ENCODE data around the gene EBF3. TPM values are rescaled to one million over a fixed set of nuclear protein-coding genes. Genes with fewer than 3 reads are reported as not detected.

Gene EBF3
- total RNA-seq, 1 donor from 2014 or later, result 0.26 TPM

DNA sequence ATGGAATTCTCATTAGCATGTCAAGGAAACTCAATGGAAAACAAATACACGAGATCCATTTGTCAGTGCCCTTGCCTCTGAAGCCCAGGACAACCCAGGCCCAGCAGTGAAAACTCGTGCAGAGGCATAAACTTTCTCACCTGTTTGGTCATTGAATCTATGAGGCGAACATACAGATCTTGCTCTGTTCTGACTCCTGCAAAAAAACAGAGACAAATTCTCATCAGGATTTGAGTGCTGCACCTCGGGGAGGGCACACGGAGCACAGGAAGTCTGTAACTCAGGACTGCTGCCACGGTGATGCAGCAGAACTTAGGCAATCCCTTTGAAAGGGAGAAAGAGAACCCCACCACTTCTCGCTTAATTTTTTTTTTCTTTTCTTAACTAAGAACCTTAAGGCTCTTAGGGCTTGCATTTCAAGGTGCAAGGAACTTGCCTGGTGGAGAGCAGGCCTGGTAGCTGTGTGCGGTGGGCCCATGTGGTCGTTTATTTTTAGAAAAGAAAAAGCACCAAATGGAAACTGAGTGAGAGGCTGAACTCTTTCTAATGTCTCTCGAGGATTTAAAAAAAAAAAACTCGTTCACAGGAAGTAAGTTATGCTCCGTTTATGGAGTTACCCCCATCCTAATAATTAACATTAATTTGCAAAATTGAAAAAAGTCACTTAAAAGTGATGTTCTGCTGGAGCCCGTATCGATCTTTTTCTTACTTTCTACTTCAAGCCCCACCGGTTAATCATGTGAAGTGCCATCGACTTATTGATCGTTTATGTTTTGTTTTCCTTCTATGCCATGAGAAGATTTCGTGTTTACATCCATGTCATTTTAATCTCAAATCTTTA is 1.8 kb downstream of the EBF3 start:
- Histone ChIP-seq H3K4me3 (ENCODE audit: low read depth, low read length) (no peak overlapping the region), H3K36me3 (ENCODE audit: control insufficient read depth, insufficient read depth, low read length) (no peaks in the 10 kb centered on the region), H3K27me3 (ENCODE audit: control insufficient read depth, insufficient read depth, low read length) (peaks cover 55% of the 10 kb centered on the region)
- no peak for FAIRE-seq
- TF ChIP-seq CTCF (IDR thresholded peaks at IDR 0.05; ENCODE audit: insufficient read depth, low read length, severe bottlenecking), result no peak
- DNase-seq (ENCODE audit: low read depth), result no peak

- FAIRE-seq (no peak), DNase-seq (ENCODE audit: low read depth) (no peak)
- no peaks in the 10 kb centered on the region for H3K36me3 ChIP-seq (ENCODE audit: control insufficient read depth, insufficient read depth, low read length)
- H3K4me3 ChIP-seq (ENCODE audit: low read depth, low read length), result no peak overlapping the region
- peaks cover 51% of the 10 kb centered on the region for H3K27me3 ChIP-seq (ENCODE audit: control insufficient read depth, insufficient read depth, low read length)
- no peak for TF ChIP-seq CTCF (IDR thresholded peaks at IDR 0.05; ENCODE audit: insufficient read depth, low read length, severe bottlenecking)
These were observed 2.8 kb downstream of the EBF3 start for GRCh38 chr10:129961157-129961701.

DNA sequence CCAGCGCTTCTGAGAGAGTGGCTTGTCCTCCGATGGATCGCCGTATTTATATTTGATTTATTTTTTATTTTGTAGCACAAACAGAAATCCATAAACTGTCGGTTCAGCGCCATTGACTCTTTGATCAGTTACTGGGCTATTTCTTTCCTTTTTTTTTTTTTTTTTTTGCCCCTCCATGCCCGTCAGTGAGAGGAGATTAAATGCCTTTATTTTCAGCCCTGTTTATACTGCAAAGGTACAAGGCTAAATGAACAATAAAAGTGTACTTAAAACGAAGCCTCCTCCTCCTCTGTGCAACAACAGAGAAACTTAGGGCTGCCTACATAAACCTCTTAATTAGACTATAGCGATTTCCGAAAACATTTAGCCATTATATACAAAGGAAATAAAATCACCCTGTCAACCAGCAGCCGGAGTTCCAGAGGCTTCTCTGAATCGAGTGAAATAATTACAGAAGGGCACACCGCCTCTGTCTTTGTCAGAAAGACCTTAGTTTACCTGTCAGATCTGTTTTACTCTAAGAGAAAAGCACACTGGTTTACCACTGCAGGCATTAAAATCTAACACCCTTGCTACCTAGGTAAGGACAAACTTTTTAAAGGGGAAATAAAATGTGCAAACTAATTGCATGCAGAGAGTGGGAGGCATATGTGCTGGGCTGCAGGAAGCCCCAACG is 3.5 kb downstream of the EBF3 start:
- DNase-seq (ENCODE audit: low read depth) (no peak), FAIRE-seq (no peak)
- peaks cover 46% of the 10 kb centered on the region for H3K27me3 ChIP-seq (ENCODE audit: control insufficient read depth, insufficient read depth, low read length)
- H3K36me3 ChIP-seq (ENCODE audit: control insufficient read depth, insufficient read depth, low read length), result no peaks in the 10 kb centered on the region
- no peak overlapping the region for H3K4me3 ChIP-seq (ENCODE audit: low read depth, low read length)
- no peak for TF ChIP-seq CTCF (IDR thresholded peaks at IDR 0.05; ENCODE audit: insufficient read depth, low read length, severe bottlenecking)

- FAIRE-seq (no peak), DNase-seq (ENCODE audit: low read depth) (no peak)
- no peak for TF ChIP-seq CTCF (IDR thresholded peaks at IDR 0.05; ENCODE audit: insufficient read depth, low read length, severe bottlenecking)
- peaks cover 41% of the 10 kb centered on the region for H3K27me3 ChIP-seq (ENCODE audit: control insufficient read depth, insufficient read depth, low read length)
- H3K4me3 ChIP-seq (ENCODE audit: low read depth, low read length), result no peak overlapping the region
- H3K36me3 ChIP-seq (ENCODE audit: control insufficient read depth, insufficient read depth, low read length), result no peaks in the 10 kb centered on the region
These were observed 4.3 kb downstream of the EBF3 start for GRCh38 chr10:129959544-129960480.

DNA sequence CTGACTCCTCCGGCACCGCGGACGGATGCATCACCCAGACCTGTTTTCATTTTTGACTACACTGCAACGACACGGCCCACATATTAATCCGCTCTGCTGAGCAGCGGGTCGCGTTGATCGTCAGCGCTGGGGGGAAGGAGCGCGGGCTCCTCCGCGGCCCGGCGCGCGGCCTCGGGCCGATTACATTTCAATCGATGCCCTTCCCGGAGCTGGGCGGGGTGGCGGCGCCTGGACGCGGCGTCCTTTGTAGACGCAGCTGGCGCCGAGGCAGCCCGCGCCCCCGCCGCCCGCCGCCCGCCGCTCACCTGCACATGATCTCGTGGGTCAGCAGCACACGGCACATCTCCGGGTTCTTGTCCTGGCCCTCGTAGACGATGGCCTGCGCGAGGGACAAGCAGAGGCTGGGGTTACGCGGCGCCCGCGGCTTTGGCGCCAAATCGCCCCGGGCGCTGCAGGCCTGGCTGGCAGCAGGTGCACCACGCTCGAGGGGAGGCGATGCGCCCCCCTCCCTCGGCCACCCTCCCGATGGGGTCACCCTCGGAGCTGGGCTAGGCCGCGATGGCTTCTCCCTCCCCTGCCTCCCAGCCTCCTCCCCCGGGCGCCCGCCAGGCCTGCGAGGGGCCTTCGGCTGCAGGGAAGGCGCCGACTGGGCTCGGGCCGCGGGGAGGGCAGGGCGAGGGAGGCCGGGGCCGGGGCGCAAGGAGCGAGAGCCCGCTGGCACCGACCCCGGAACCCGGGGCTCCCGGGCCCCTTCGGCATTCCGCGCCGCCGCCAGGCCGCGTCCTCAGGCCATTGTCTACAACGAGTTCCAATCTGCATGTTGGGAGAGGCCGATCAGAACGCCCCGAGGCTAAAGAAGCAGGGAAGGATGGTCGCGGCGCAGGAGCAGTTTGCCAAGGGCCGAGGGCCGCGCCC is 5.2 kb downstream of the EBF3 start:
- H3K27me3 ChIP-seq (ENCODE audit: control insufficient read depth, insufficient read depth, low read length), result peaks cover 37% of the 10 kb centered on the region
- no peak for TF ChIP-seq CTCF (IDR thresholded peaks at IDR 0.05; ENCODE audit: insufficient read depth, low read length, severe bottlenecking)

More for the DNA sequence above, 5.2 kb downstream of the EBF3 start:
- no peaks in the 10 kb centered on the region for H3K36me3 ChIP-seq (ENCODE audit: control insufficient read depth, insufficient read depth, low read length)
- DNase-seq (ENCODE audit: low read depth), result no peak
- no peak overlapping the region for H3K4me3 ChIP-seq (ENCODE audit: low read depth, low read length)
- no peak for FAIRE-seq

Data from bronchial epithelial cell (primary cell).